ENCODE results near the gene PLBD2.

PLBD2 gene

DNA sequence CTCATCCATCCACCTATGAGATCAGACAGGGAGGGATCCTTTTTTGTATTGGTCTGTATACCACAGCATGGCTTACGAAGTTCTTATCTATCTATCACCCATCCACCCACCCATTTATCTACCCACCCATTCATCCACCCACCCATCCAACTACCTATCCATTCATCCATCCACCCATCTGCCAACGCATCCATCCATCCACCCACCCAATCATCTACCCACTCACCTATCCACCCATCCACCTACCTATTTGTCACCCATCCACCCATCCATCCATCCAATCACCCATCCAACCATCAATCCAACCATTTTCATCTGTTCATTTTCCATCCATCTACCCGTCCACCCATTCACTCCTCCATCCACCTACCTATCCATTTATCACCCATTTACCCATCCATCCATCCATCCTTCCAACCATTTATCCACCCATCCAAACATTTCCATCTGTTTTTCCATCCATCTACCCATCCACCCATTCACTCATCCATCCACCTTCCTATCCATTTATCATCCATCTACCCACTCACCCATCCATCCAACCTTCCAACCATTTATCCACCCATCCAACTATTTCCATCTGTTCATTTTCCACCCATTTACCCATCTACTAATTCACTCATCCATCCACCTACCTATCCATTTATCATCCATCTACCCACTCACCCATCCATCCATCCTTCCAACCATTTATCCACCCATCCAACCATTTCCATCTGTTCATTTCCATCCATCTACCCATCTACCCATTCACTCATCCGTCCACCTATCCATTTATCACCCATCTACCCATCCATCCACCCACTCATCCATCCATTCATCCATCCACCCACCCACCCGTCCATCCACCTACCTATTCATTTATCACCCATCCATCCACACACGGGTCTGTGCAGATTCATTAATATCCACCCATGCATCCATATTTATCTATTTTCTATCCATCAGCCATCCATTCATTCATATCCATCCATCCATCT lies 32.0 kb downstream of the PLBD2 start:
- Histone ChIP-seq H3K4me3 (ENCODE audit: low read depth, low read length) (no peak overlapping the region), H3K27me3 (ENCODE audit: control insufficient read depth, insufficient read depth, low read length) (no peaks in the 10 kb centered on the region), H3K9me3 (ENCODE audit: control insufficient read depth, low read length) (no peaks in the 10 kb centered on the region), H3K27ac (no peak overlapping the region), H3K4me1 (no peaks in the 10 kb centered on the region), H2AFZ (no peak overlapping the region), H3K4me2 (ENCODE audit: low read length) (no peak overlapping the region), H3K79me2 (no peaks in the 10 kb centered on the region), H3K9ac (no peak overlapping the region), H3K36me3 (ENCODE audit: control insufficient read depth, insufficient read depth, low read length) (no peaks in the 10 kb centered on the region)
- no peak for TF ChIP-seq CTCF (IDR thresholded peaks at IDR 0.05)

GRCh38 chr12:113391145-113391544 lies 32.8 kb downstream of the PLBD2 start:
- Histone ChIP-seq H3K36me3 (ENCODE audit: control insufficient read depth, insufficient read depth, low read length) (no peaks in the 10 kb centered on the region), H3K79me2 (no peaks in the 10 kb centered on the region), H2AFZ (no peak overlapping the region), H3K4me2 (ENCODE audit: low read length) (no peak overlapping the region), H3K9me3 (ENCODE audit: control insufficient read depth, low read length) (no peaks in the 10 kb centered on the region), H3K27ac (no peak overlapping the region), H3K4me3 (ENCODE audit: low read depth, low read length) (no peak overlapping the region), H3K9ac (no peak overlapping the region), H3K27me3 (ENCODE audit: control insufficient read depth, insufficient read depth, low read length) (no peaks in the 10 kb centered on the region), H3K4me1 (no peaks in the 10 kb centered on the region)
- no peak for TF ChIP-seq CTCF (IDR thresholded peaks at IDR 0.05)

DNA sequence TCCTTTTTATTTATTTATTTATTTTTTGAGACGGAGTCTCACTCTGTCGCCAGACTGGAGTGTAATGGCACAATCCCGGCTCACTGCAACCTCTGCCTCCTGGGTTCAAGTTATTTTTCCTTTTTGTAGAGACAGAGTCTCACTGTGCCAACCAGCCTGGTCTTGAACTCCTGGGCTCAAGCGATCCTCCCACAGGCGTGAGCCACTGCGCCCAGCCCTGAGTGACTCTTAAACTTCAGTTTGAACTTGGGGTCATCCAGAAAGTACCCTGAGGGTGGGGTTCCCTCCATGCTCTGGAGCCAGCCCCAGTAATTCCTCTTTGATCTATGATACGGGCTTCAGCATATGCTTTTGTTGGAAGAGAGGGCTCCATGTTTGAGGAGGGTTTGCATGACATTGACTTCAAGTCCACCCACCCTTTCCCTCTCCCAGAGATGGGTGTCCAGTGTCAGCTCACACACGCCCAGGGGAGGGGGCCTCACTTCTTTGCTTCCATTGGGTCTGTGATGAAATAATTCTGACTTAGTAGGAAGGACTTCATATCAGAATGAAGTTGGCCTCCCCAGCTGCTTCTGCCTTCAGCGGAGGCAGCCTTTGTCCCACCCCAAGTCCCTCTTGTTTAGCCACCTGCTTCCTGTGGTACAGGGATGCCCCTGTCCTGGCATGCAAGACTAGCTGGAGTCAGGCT lies 33.4 kb downstream of the PLBD2 start:
- Histone ChIP-seq H3K4me3 (ENCODE audit: low read depth, low read length) (no peak overlapping the region), H3K9ac (no peak overlapping the region), H2AFZ (no peak overlapping the region), H3K27ac (no peak overlapping the region), H3K9me3 (ENCODE audit: control insufficient read depth, low read length) (no peaks in the 10 kb centered on the region), H3K27me3 (ENCODE audit: control insufficient read depth, insufficient read depth, low read length) (no peaks in the 10 kb centered on the region), H3K79me2 (no peaks in the 10 kb centered on the region), H3K36me3 (ENCODE audit: control insufficient read depth, insufficient read depth, low read length) (no peaks in the 10 kb centered on the region), H3K4me1 (no peaks in the 10 kb centered on the region), H3K4me2 (ENCODE audit: low read length) (no peak overlapping the region)
- TF ChIP-seq CTCF (IDR thresholded peaks at IDR 0.05), result no peak

DNA sequence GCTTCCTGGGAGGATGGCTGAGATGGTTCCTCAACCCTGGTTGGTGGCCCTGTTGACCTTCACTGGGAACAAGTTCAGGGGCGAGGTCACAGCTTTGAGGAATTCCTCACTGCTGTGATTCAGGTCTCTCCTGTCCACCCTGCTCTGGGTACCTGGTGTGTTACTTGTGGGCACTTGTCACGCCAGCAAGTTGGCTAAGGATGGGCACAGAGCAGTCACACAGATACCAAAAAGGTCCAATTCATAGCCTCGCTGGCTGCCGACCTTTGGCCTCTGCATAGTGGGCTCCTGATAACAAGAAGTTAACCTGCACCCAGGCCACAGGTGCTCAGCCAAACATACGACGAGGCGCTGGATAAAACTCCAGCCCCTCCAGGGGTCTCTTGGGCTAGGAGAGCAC lies 34.1 kb downstream of the PLBD2 start:
- H3K9ac ChIP-seq, result no peak overlapping the region
- no peak overlapping the region for H3K4me3 ChIP-seq (ENCODE audit: low read depth, low read length)
- no peak overlapping the region for H2AFZ ChIP-seq
- no peaks in the 10 kb centered on the region for H3K4me1 ChIP-seq
- H3K36me3 ChIP-seq (ENCODE audit: control insufficient read depth, insufficient read depth, low read length), result no peaks in the 10 kb centered on the region
- no peak overlapping the region for H3K27ac ChIP-seq
- H3K9me3 ChIP-seq (ENCODE audit: control insufficient read depth, low read length), result no peaks in the 10 kb centered on the region
- H3K79me2 ChIP-seq, result no peaks in the 10 kb centered on the region
- H3K4me2 ChIP-seq (ENCODE audit: low read length), result no peak overlapping the region
- H3K27me3 ChIP-seq (ENCODE audit: control insufficient read depth, insufficient read depth, low read length), result no peaks in the 10 kb centered on the region
- TF ChIP-seq CTCF (IDR thresholded peaks at IDR 0.05), result no peak

Data from parathyroid adenoma (tissue), 2 donors.